ENCODE results near the gene CYB561.

CYB561 gene

GRCh38 chr17:63419949-63420867 lies 25.9 kb downstream of the CYB561 start:
- DNase-seq (ENCODE audit: low read depth): no peak
- H3K4me3 ChIP-seq (ENCODE audit: low read length): no peak overlapping the region
- TF ChIP-seq, protein P1, sequence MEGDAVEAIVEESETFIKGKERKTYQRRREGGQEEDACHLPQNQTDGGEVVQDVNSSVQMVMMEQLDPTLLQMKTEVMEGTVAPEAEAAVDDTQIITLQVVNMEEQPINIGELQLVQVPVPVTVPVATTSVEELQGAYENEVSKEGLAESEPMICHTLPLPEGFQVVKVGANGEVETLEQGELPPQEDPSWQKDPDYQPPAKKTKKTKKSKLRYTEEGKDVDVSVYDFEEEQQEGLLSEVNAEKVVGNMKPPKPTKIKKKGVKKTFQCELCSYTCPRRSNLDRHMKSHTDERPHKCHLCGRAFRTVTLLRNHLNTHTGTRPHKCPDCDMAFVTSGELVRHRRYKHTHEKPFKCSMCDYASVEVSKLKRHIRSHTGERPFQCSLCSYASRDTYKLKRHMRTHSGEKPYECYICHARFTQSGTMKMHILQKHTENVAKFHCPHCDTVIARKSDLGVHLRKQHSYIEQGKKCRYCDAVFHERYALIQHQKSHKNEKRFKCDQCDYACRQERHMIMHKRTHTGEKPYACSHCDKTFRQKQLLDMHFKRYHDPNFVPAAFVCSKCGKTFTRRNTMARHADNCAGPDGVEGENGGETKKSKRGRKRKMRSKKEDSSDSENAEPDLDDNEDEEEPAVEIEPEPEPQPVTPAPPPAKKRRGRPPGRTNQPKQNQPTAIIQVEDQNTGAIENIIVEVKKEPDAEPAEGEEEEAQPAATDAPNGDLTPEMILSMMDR (IDR thresholded peaks at IDR 0.05; ENCODE audit: insufficient read depth, low read depth, low read length, missing control alignments): no peak

GRCh38 chr17:63419398-63419797 lies 26.7 kb downstream of the CYB561 start:
- H3K4me3 ChIP-seq (ENCODE audit: low read length): no peak overlapping the region
- no peak for DNase-seq (ENCODE audit: low read depth)
- TF ChIP-seq, protein P1 (IDR thresholded peaks at IDR 0.05; ENCODE audit: insufficient read depth, low read depth, low read length, missing control alignments): no peak

GRCh38 chr17:63418540-63418939 lies 27.6 kb downstream of the CYB561 start:
- no peak for DNase-seq (ENCODE audit: low read depth)
- TF ChIP-seq, protein P1 (IDR thresholded peaks at IDR 0.05; ENCODE audit: insufficient read depth, low read depth, low read length, missing control alignments): no peak
- no peak overlapping the region for H3K4me3 ChIP-seq (ENCODE audit: low read length)

- TF ChIP-seq, protein P1 (IDR thresholded peaks at IDR 0.05; ENCODE audit: insufficient read depth, low read depth, low read length, missing control alignments): no peak
- H3K4me3 ChIP-seq (ENCODE audit: low read length): no peak overlapping the region
- DNase-seq (ENCODE audit: low read depth): no peak
Observed at GRCh38 chr17:63414222-63414621, 31.9 kb downstream of the CYB561 start.

- no peak overlapping the region for H3K4me3 ChIP-seq (ENCODE audit: low read length)
- TF ChIP-seq, protein P1 (IDR thresholded peaks at IDR 0.05; ENCODE audit: insufficient read depth, low read depth, low read length, missing control alignments): no peak
- no peak for DNase-seq (ENCODE audit: low read depth)
Observed at GRCh38 chr17:63413128-63413527, 33.0 kb downstream of the CYB561 start.

DNA sequence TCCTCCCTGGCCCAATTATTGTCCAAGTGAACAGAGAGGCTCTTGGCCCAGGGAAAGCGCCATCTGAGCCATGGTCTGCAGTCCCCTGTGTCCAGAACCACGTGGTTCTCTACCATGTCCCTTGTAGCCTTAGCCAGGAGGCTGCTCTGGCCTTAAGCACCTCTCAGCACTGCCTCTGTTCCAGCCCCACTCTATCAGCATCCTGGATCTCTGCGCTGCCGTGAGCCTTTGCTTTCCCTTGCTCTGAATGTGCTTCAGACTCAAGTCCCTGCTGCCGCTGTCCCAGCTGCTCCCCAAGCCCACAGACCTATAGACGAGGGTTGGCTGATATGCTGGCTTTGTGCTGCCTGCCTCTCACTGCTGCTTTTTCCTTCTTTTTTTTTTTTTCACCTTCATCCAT lies 33.9 kb downstream of the CYB561 start:
- no peak overlapping the region for H3K4me3 ChIP-seq (ENCODE audit: low read length)
- no peak for DNase-seq (ENCODE audit: low read depth)
- TF ChIP-seq, protein P1 (IDR thresholded peaks at IDR 0.05; ENCODE audit: insufficient read depth, low read depth, low read length, missing control alignments): no peak
